IMR-90 (cell line): ENCODE data around the gene PHIP. TPM values are rescaled to one million over a fixed set of nuclear protein-coding genes. Genes with fewer than 3 reads are reported as not detected.

Experiments used
- ATAC-seq: fragments of 200-7000 bp; cut with Tn5 transposase; 2 replicates; pipeline ENCODE4 v1.9.1; 2020; ENCODE audit warnings: low read depth, mild to moderate bottlenecking, moderate library complexity
- BruUV-seq: library from RNA; stranded (reverse); fragments of 400-500 nt; replicated peaks from 2 replicates; lab custom pipeline; 2021; lab: Mats Ljungman, UMichigan
- CTCF ChIA-PET: fragments of 300-600 bp; formaldehyde crosslinking; extraction: SDS; loops from one replicate; lab custom pipeline; 2021; ENCODE audit warnings: antibody characterized with exemption; lab: Yijun Ruan, JAX
- POLR2A ChIA-PET: fragments of 300-600 bp; sonication (Branson Sonifier 250); formaldehyde crosslinking; loops from one replicate; lab custom pipeline; 2022; ENCODE audit warnings: antibody characterized with exemption; ENCODE audit not compliant: unreplicated experiment; lab: Charles Lee
- DNase-seq: peaks from one replicate; pipeline ENCODE4 v3.0.0; 2013
- H2AFZ ChIP-seq: replicated peaks from 2 replicates; pipeline ENCODE3; 2013; ENCODE audit warnings: low read length, mild to moderate bottlenecking; ENCODE audit not compliant: poor library complexity
- H2AK5ac ChIP-seq: 2 replicates; pipeline ENCODE4 v1.6.1; 2013; ENCODE audit warnings: low read depth, low read length, inconsistent platforms
- H2AK9ac ChIP-seq: replicated peaks from 2 replicates; pipeline ENCODE3; 2013; ENCODE audit warnings: mild to moderate bottlenecking, low read depth, low read length, moderate library complexity; ENCODE audit not compliant: poor library complexity
- H2BK120ac ChIP-seq: 2 replicates; pipeline ENCODE4 v1.6.1; 2013; ENCODE audit warnings: low read depth, low read length, inconsistent platforms
- H2BK15ac ChIP-seq: 3 replicates; pipeline ENCODE4 v1.6.1; 2013; ENCODE audit warnings: low read depth, low read length, inconsistent platforms
- H2BK20ac ChIP-seq: 2 replicates; pipeline ENCODE4 v1.6.1; 2013; ENCODE audit warnings: low read depth, mild to moderate bottlenecking, inconsistent platforms, low read length, moderate library complexity
- H2BK5ac ChIP-seq: 2 replicates; pipeline ENCODE4 v1.6.1; 2013; ENCODE audit warnings: mild to moderate bottlenecking, low read depth, low read length, inconsistent platforms; ENCODE audit not compliant: poor library complexity, severe bottlenecking
- H3K14ac ChIP-seq: replicated peaks from 2 replicates; pipeline ENCODE4 v1.6.1; 2013; ENCODE audit warnings: low read depth, low read length, inconsistent platforms
- H3K18ac ChIP-seq: 2 replicates; pipeline ENCODE4 v1.6.1; 2013; ENCODE audit warnings: low read depth, low read length, control low read depth
- H3K23ac ChIP-seq: 2 replicates; pipeline ENCODE4 v1.6.1; 2013; ENCODE audit warnings: low read depth, low read length, inconsistent platforms
- H3K27ac ChIP-seq: 2 replicates; pipeline ENCODE4 v1.5.1; 2013; ENCODE audit warnings: mild to moderate bottlenecking, control low read depth, low read length; ENCODE audit not compliant: insufficient read depth
- H3K27me3 ChIP-seq: 2 replicates; pipeline ENCODE4 v1.6.1; 2013; ENCODE audit warnings: low read length; ENCODE audit not compliant: control insufficient read depth, insufficient read depth
- H3K36me3 ChIP-seq: 2 replicates; pipeline ENCODE4 v1.6.1; 2013; ENCODE audit warnings: low read length, mixed read lengths; ENCODE audit not compliant: control insufficient read depth, insufficient read depth
- H3K4ac ChIP-seq: 2 replicates; pipeline ENCODE4 v1.6.1; 2013; ENCODE audit warnings: low read depth, low read length, inconsistent platforms
- H3K4me1 ChIP-seq: 2 replicates; pipeline ENCODE4 v1.6.1; 2013; ENCODE audit warnings: low read length, mixed read lengths; ENCODE audit not compliant: control insufficient read depth, insufficient read depth
- H3K4me2 ChIP-seq: 2 replicates; pipeline ENCODE4 v1.6.1; 2013; ENCODE audit warnings: low read depth, mild to moderate bottlenecking, control low read depth, low read length, moderate library complexity
- H3K4me3 ChIP-seq: 2 replicates; pipeline ENCODE4 v1.5.1; 2013; ENCODE audit warnings: low read depth, mild to moderate bottlenecking, control low read depth, low read length, moderate library complexity; ENCODE audit not compliant: insufficient read depth
- H3K56ac ChIP-seq: 2 replicates; pipeline ENCODE4 v1.6.1; 2013; ENCODE audit warnings: low read length, inconsistent platforms; ENCODE audit not compliant: insufficient read depth; ENCODE audit errors: extremely low read depth
- H3K79me1 ChIP-seq, 2 experiments: 2 replicates each; pipeline ENCODE4 v1.6.1; 2013; ENCODE audit warnings: low read length in 2 of 2, inconsistent platforms in 1 of 2, low read depth in 1 of 2
- H3K9ac ChIP-seq: 2 replicates; pipeline ENCODE4 v1.6.1; 2013; ENCODE audit warnings: low read depth, low read length, control low read depth
- H3K9me1 ChIP-seq: 2 replicates; pipeline ENCODE4 v1.6.1; 2013; ENCODE audit warnings: low read length, inconsistent platforms; ENCODE audit not compliant: insufficient read depth
- H3K9me3 ChIP-seq: 2 replicates; pipeline ENCODE4 v1.6.1; 2013; ENCODE audit warnings: low read length; ENCODE audit not compliant: control insufficient read depth, insufficient read depth
- H4K20me1 ChIP-seq: 2 replicates; pipeline ENCODE4 v1.6.1; 2013; ENCODE audit warnings: low read length, inconsistent platforms; ENCODE audit not compliant: insufficient read depth
- H4K5ac ChIP-seq: 2 replicates; pipeline ENCODE4 v1.6.1; 2013; ENCODE audit warnings: mild to moderate bottlenecking, low read depth, low read length, control low read depth
- H4K8ac ChIP-seq, 2 experiments: 2 replicates each; pipeline ENCODE4 v1.6.1; 2013; ENCODE audit warnings: low read depth in 2 of 2, low read length in 2 of 2, control low read depth in 1 of 2, inconsistent platforms in 1 of 2
- H4K91ac ChIP-seq: 2 replicates; pipeline ENCODE4 v1.6.1; 2013; ENCODE audit warnings: low read depth, low read length, inconsistent platforms; ENCODE audit not compliant: insufficient read depth
- CHD1 ChIP-seq: IDR thresholded peaks from 2 replicates; pipeline ENCODE4 v1.6.1; 2012; ENCODE audit warnings: low read depth, low read length, improper control_type of control experiment
- MXI1 ChIP-seq: IDR thresholded peaks from 2 replicates; pipeline ENCODE4 v1.6.1; 2012; ENCODE audit warnings: low read depth, mild to moderate bottlenecking, low read length, moderate library complexity, borderline replicate concordance
- POLR2A ChIP-seq: IDR thresholded peaks from 2 replicates; pipeline ENCODE4 v1.6.1; 2012; ENCODE audit warnings: mild to moderate bottlenecking, low read depth, low read length
- WGBS, 2 experiments: methylation state at CpG; one replicate each; pipeline versions ENCODE4 v1.1.5 to v1.1.7; 2013; ENCODE audit warnings: missing lambda C conversion rate in 2 of 2; ENCODE audit not compliant: insufficient read length in 1 of 2; ENCODE audit errors: extremely low coverage in 2 of 2; 5-methylcytosine and 5-hydroxymethylcytosine counted together
- dilution Hi-C: fragments of 300-500 bp; cut with HindIII; formaldehyde crosslinking; loops from one replicate; pipeline ENCODE4 v1.14.3; 2018; ENCODE audit warnings: low sequenced_read_pairs; ENCODE audit not compliant: unreplicated experiment
- in situ Hi-C: fragments of 300-500 bp; cut with MboI; formaldehyde crosslinking; loops from 3 replicates; pipeline ENCODE4 v1.14.3; 2019; ENCODE audit warnings: low sequenced_read_pairs, inconsistent platforms, mixed read lengths
- intact Hi-C: fragments of 100-400 bp; cut with micrococcal nuclease; formaldehyde crosslinking; loops from 2 replicates; pipeline ENCODE4 v1.10.0; 2022
- polyA plus RNA-seq, 3 experiments: library from polyadenylated mRNA; depleted of rRNA; stranded (reverse); fragments of >200 nt; gene quantifications; 2 replicates each; pipeline ENCODE4 v1.2.3, GENCODE V29; 2012; ENCODE audit warnings: low replicate concordance in 1 of 3
- total RNA-seq: library from RNA; depleted of rRNA; stranded (reverse); fragments of >200 nt; gene quantifications from 2 replicates; pipeline ENCODE4 v1.2.3, GENCODE V29; 2012

The PHIP gene
- total and polyA plus RNA-seq, 2 of the 4 experiments (the other 2 are of a cell fraction), result 3.4 to 20.4 TPM

DNA sequence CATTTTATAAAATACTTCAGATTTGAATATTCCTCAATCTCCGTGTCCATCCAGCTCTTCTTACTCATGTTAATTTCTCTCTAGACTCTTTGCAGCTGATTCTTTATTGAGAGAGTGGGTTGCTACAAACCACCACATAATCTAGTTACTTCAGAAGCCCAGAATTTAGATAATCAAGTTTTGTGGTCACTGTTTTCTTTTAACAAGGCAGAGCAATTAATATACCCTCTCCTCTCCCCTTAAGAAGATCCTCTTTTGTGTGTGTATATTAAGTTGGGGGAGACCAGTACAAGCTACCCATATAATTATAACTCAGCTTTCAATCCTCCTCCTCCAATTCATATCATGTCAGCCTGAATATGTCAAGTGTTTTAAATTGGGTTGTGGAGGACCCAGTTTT lies 115.6 kb downstream of the PHIP start:
- H3K14ac ChIP-seq, result no peak overlapping the region
- no peak overlapping the region for H4K91ac ChIP-seq
- no peak overlapping the region for H2AFZ ChIP-seq
- dilution Hi-C loops (no loop called here), in situ Hi-C loops (no loop called here), intact Hi-C loops (no loop called here)
- ChIA-PET POLR2A (no interaction called here), CTCF (no interaction called here)
- H4K20me1 ChIP-seq, result no peaks in the 10 kb centered on the region
- H4K5ac ChIP-seq, result no peak overlapping the region
- no peak overlapping the region for H3K4me3 ChIP-seq
- H2AK5ac ChIP-seq, result no peak overlapping the region
- BruUV-seq, result no TSS peak
- no peak overlapping the region for H3K56ac ChIP-seq
- no peak for ATAC-seq
- H3K9me3 ChIP-seq, result no peaks in the 10 kb centered on the region
- no CpG with 5 or more reads among the region's 1 CpG for WGBS, 2 experiments
- H3K79me1 ChIP-seq, result no peaks in the 10 kb centered on the region; a peak in 1 of 4 replicates
- H3K23ac ChIP-seq, result no peak overlapping the region
- H2BK120ac ChIP-seq, result no peak overlapping the region
- H3K27ac ChIP-seq, result no peak overlapping the region
- no peak overlapping the region for H2AK9ac ChIP-seq
- TF ChIP-seq CHD1, result no peak
- TF ChIP-seq POLR2A, result no peak
- no peak for TF ChIP-seq MXI1
- no peak overlapping the region for H3K4ac ChIP-seq
- H2BK5ac ChIP-seq, result no peak overlapping the region
- H3K4me1 ChIP-seq, result no peaks in the 10 kb centered on the region
- H2BK15ac ChIP-seq, result no peak overlapping the region
- H3K36me3 ChIP-seq, result peaks cover 14% of the 10 kb centered on the region
- DNase-seq, result no peak
- H3K9me1 ChIP-seq, result no peaks in the 10 kb centered on the region
- H4K8ac ChIP-seq, result no peak overlapping the region
- H3K9ac ChIP-seq, result no peak overlapping the region
- H2BK20ac ChIP-seq, result no peak overlapping the region
- no peaks in the 10 kb centered on the region for H3K27me3 ChIP-seq
- H3K4me2 ChIP-seq, result no peak overlapping the region
- H3K18ac ChIP-seq, result no peak overlapping the region
